K562 (cell line): ENCODE measurements around the gene SAMM50. TPM values are rescaled to one million over a fixed set of nuclear protein-coding genes. Genes with fewer than 3 reads are reported as not detected.

Experiments used
- ATAC-seq: fragments of 200-7000 bp; cut with Tn5 transposase; 3 replicates; pipeline ENCODE4 v1.9.1; 2020; ENCODE audit warnings: moderate library complexity
- BruUV-seq: library from RNA; stranded (reverse); fragments of 400-500 nt; replicated peaks from 2 replicates; lab custom pipeline; 2021; lab: Mats Ljungman, UMichigan
- CTCF ChIA-PET: fragments of 300-600 bp; formaldehyde crosslinking; extraction: SDS; loops from one replicate; lab custom pipeline; 2021; ENCODE audit warnings: low intra/inter-chr PET ratio; lab: Yijun Ruan, JAX
- POLR2A ChIA-PET: fragments of 300-600, 350-650 bp; sonication (Branson Sonifier 250); formaldehyde crosslinking; extraction: SDS; loops from one replicate; lab custom pipeline; 2021; ENCODE audit warnings: antibody characterized with exemption, inconsistent platforms; lab: Yijun Ruan, JAX
- DNase-seq, 4 experiments: peaks; one replicate each; pipeline versions ENCODE4 v3.0.0 to v3.0.0-alpha.2; 2011 to 2018; ENCODE audit warnings: low spot score in 3 of 4, mixed read lengths in 3 of 4; ENCODE audit errors: extremely low read depth in 1 of 4
- FAIRE-seq: peaks from 2 replicates; lab custom pipeline; 2011; peaks lifted over from hg19 to GRCh38; lab: Jason Lieb, UNC
- H2AFZ ChIP-seq: 2 replicates; pipeline ENCODE4 v1.6.0; 2011; ENCODE audit warnings: low read depth, low read length, control low read depth, inconsistent platforms
- H3K27ac ChIP-seq: fragments of 200-600 bp; 3 replicates; pipeline ENCODE4 v1.8.0; 2011; ENCODE audit warnings: low read depth, mild to moderate bottlenecking, control low read depth, inconsistent platforms, low read length, moderate library complexity, mixed read lengths; ENCODE audit errors: extremely low read depth
- H3K27me3 ChIP-seq, 2 experiments: fragments of 300-600 bp in 1 of 2; 2 replicates in 1 of 2; 3 replicates in 1 of 2; pipeline versions ENCODE4 v1.6.0 to v1.8.0; 2011; ENCODE audit warnings: inconsistent platforms in 2 of 2, low read length in 2 of 2, mild to moderate bottlenecking in 1 of 2, mixed read lengths in 1 of 2, moderate library complexity in 1 of 2; ENCODE audit not compliant: control insufficient read depth in 2 of 2, insufficient read depth in 2 of 2
- H3K36me3 ChIP-seq: fragments of 300-600 bp; 3 replicates; pipeline ENCODE4 v1.8.0; 2011; ENCODE audit warnings: mild to moderate bottlenecking, low read length, inconsistent platforms; ENCODE audit not compliant: control insufficient read depth, insufficient read depth
- H3K4me1 ChIP-seq, 2 experiments: fragments of 200-600 bp in 1 of 2; replicated peaks in 1 of 2; 2 replicates in 1 of 2; 3 replicates in 1 of 2; pipeline versions ENCODE4 v1.5.1 to v1.8.0; 2011; ENCODE audit warnings: inconsistent platforms in 2 of 2, low read length in 2 of 2, mild to moderate bottlenecking in 1 of 2, mixed read lengths in 1 of 2, moderate library complexity in 1 of 2; ENCODE audit not compliant: control insufficient read depth in 2 of 2, insufficient read depth in 2 of 2
- H3K4me2 ChIP-seq: 2 replicates; pipeline ENCODE4 v1.6.1; 2011; ENCODE audit warnings: low read length, control low read depth, inconsistent platforms, mixed read lengths; ENCODE audit not compliant: insufficient read depth
- H3K4me3 ChIP-seq: fragments of 200-600 bp; sonication (generic), shearing (Covaris generic); 2 replicates; pipeline ENCODE4 v1.5.1; 2016; ENCODE audit warnings: control low read depth, inconsistent platforms
- H3K79me2 ChIP-seq: fragments of 200-600 bp; 3 replicates; pipeline ENCODE4 v1.8.0; 2011; ENCODE audit warnings: low read length, inconsistent platforms; ENCODE audit not compliant: control insufficient read depth, insufficient read depth
- H3K9ac ChIP-seq, 2 experiments: 2 replicates each; pipeline versions ENCODE4 v1.6.0 to v1.6.1; 2011; ENCODE audit warnings: low read depth in 2 of 2, low read length in 2 of 2, control low read depth in 1 of 2, inconsistent platforms in 1 of 2, mild to moderate bottlenecking in 1 of 2, mixed read lengths in 1 of 2; ENCODE audit not compliant: insufficient read depth in 1 of 2
- H3K9me1 ChIP-seq: one replicate; pipeline ENCODE4 v1.6.0; 2011; ENCODE audit warnings: inconsistent platforms, mild to moderate bottlenecking, low read length, moderate library complexity; ENCODE audit not compliant: control insufficient read depth, insufficient read depth
- H3K9me3 ChIP-seq: replicated peaks from 2 replicates; pipeline ENCODE4 v1.5.1; 2011; ENCODE audit warnings: low read depth, low read length, inconsistent platforms; ENCODE audit not compliant: control insufficient read depth, insufficient read depth
- H4K20me1 ChIP-seq: replicated peaks from 2 replicates; pipeline ENCODE4 v1.6.1; 2011; ENCODE audit warnings: low read length, inconsistent platforms, mixed read lengths; ENCODE audit not compliant: control insufficient read depth, insufficient read depth
- MAZ ChIP-seq, 2 experiments: fragments of 450-650 bp in 1 of 2; sonication (generic) in 1 of 2; formaldehyde crosslinking; IDR thresholded peaks in 1 of 2; conservative IDR thresholded peaks in 1 of 2; 2 replicates each; pipeline versions ENCODE4 v1.4.0 to v1.5.0; 2020; ENCODE audit warnings: mild to moderate bottlenecking in 1 of 2, missing genetic modification reagents in 1 of 2
- MCM5 ChIP-seq: fragments of 450-650 bp; IDR thresholded peaks from 2 replicates; pipeline ENCODE4 v1.6.1; 2016; ENCODE audit warnings: low read depth
- MGA ChIP-seq: fragments of 450-650 bp; IDR thresholded peaks from 2 replicates; pipeline ENCODE4 v1.6.1; 2016; ENCODE audit warnings: mild to moderate bottlenecking, moderate library complexity
- POLR2A ChIP-seq: fragments of 450-650 bp; conservative IDR thresholded peaks from 2 replicates; pipeline ENCODE4 v1.6.1; 2016
- RFX5 ChIP-seq: IDR thresholded peaks from 2 replicates; pipeline ENCODE4 v1.6.1; 2011; ENCODE audit warnings: low read depth, mild to moderate bottlenecking, improper control_type of control experiment, low read length
- SETDB1 ChIP-seq: IDR thresholded peaks from one replicate; pipeline ENCODE4 v1.6.1; 2012; ENCODE audit warnings: low read length, control low read depth, inconsistent platforms
- TAF1 ChIP-seq: IDR thresholded peaks from 2 replicates; pipeline ENCODE4 v1.6.1; 2011; ENCODE audit warnings: mild to moderate bottlenecking, low read length, moderate library complexity; ENCODE audit not compliant: insufficient read depth, control insufficient read depth, severe bottlenecking; ENCODE audit errors: extremely low read depth
- TOE1 ChIP-seq, 2 experiments: fragments of 450-650 bp in 1 of 2; sonication (generic) in 1 of 2; formaldehyde crosslinking in 1 of 2; IDR thresholded peaks; 2 replicates each; pipeline versions ENCODE4 v1.7.1 to v1.8.0; 2016 to 2022; ENCODE audit warnings: borderline replicate concordance in 2 of 2, mild to moderate bottlenecking in 2 of 2, antibody characterized with exemption in 1 of 2, inconsistent platforms in 1 of 2, low read depth in 1 of 2, missing genetic modification reagents in 1 of 2, moderate library complexity in 1 of 2
- ZC3H11A ChIP-seq: IDR thresholded peaks from 2 replicates; pipeline ENCODE4 v1.6.1; 2012; ENCODE audit warnings: low read depth, low read length, improper control_type of control experiment
- WGBS: fragments of 100-300 bp; shearing (Covaris generic); methylation state at CpG from one replicate; pipeline ENCODE4 v1.1.6; 2016; ENCODE audit warnings: low coverage, mixed read lengths; ENCODE audit not compliant: insufficient coverage; ENCODE audit errors: missing lambda C conversion rate; 5-methylcytosine and 5-hydroxymethylcytosine counted together
- in situ Hi-C: fragments of 300-500 bp; cut with MboI; formaldehyde crosslinking; loops from 4 replicates; pipeline ENCODE4 v1.15.0; 2018; ENCODE audit warnings: inconsistent platforms, mixed read lengths
- intact Hi-C: fragments of 100-400 bp; cut with micrococcal nuclease; formaldehyde crosslinking; loops from 2 replicates; pipeline ENCODE4 v1.14.2; 2022
- polyA plus RNA-seq, 8 experiments: library from polyadenylated mRNA; depleted of rRNA in 4 of 8; stranded (reverse) in 5 of 8; unstranded in 3 of 8; fragments of >200 nt; fragmentation: Nextera tagmentation in 2 of 8; fragmentation: Illumina TruSeq in 1 of 8; extraction: Ambion mirVana in 2 of 8; extraction: Trizol in 1 of 8; gene quantifications; 2 replicates each; pipeline versions ENCODE4 v1.2.1 to v1.2.3, GENCODE V29; 2011 to 2014; ENCODE audit warnings: inconsistent platforms in 1 of 8, missing spikeins in 1 of 8
- total RNA-seq, 7 experiments: library from RNA; depleted of rRNA in 6 of 7; stranded (reverse); fragments of >200 nt in 6 of 7; fragmentation: Illumina TruSeq in 2 of 7; extraction: Trizol in 2 of 7; gene quantifications; 2 replicates each; pipeline versions ENCODE4 v1.2.1 to v1.2.3, GENCODE V29; 2011 to 2021; ENCODE audit warnings: low replicate concordance in 1 of 7

SAMM50 gene
- total and polyA plus RNA-seq, 9 of the 15 experiments (the other 6 are each of a cell fraction or from before 2014, with no cell fraction given) = 14.6 to 49.3 (median 38.1) TPM

GRCh38 chr22:44019846-44020245 is 64.6 kb downstream of the SAMM50 start:
- H3K9ac ChIP-seq = no peak overlapping the region
- no peaks in the 10 kb centered on the region for H3K9me3 ChIP-seq
- no peak overlapping the region for H2AFZ ChIP-seq
- CTCF ChIA-PET = no interaction called here
- peaks cover 13 to 28% of the 10 kb centered on the region in 2 experiments; a peak in 4 of 5 replicates for H3K4me1 ChIP-seq
- H3K4me2 ChIP-seq = no peak overlapping the region
- peaks cover 32% of the 10 kb centered on the region for H3K79me2 ChIP-seq
- intact Hi-C loops (no loop called here), in situ Hi-C loops (no loop called here)
- no peak overlapping the region for H3K27ac ChIP-seq
- 94% methylated on average over 5 of the region's 5 CpGs for WGBS
- no peaks in the 10 kb centered on the region for H3K27me3 ChIP-seq
- no TSS peak for BruUV-seq
- no peaks in the 10 kb centered on the region for H4K20me1 ChIP-seq
- H3K9me1 ChIP-seq = no peaks in the 10 kb centered on the region
- no peak for DNase-seq
- ATAC-seq = no peak
- FAIRE-seq = no peak
- H3K36me3 ChIP-seq = no peaks in the 10 kb centered on the region
- POLR2A ChIA-PET = no interaction called here
- H3K4me3 ChIP-seq = no peak overlapping the region
- TF ChIP-seq MGA (no peak), TAF1 (no peak), SETDB1 (no peak), ZC3H11A (no peak), POLR2A (no peak), RFX5 (no peak), TOE1 (IDR thresholded peaks at IDR 0.05; ENCODE audit: borderline replicate concordance) (no peak), TOE1 (CRISPR knock-in tag; IDR thresholded peaks at IDR 0.05; ENCODE audit: borderline replicate concordance, low read depth) (no peak), MCM5 (no peak), MAZ (CRISPR knock-in tag; conservative IDR thresholded peaks at IDR 0.05 in 1 of 2, IDR thresholded peaks at IDR 0.05 in 1 of 2) (no peak)
